ENCODE measurements around the gene CCZ1. TPM values are rescaled to one million over a fixed set of nuclear protein-coding genes. Genes with fewer than 3 reads are reported as not detected.

Gene CCZ1
- total RNA-seq = 50.4 and 58.8 TPM in 2 replicates

DNA sequence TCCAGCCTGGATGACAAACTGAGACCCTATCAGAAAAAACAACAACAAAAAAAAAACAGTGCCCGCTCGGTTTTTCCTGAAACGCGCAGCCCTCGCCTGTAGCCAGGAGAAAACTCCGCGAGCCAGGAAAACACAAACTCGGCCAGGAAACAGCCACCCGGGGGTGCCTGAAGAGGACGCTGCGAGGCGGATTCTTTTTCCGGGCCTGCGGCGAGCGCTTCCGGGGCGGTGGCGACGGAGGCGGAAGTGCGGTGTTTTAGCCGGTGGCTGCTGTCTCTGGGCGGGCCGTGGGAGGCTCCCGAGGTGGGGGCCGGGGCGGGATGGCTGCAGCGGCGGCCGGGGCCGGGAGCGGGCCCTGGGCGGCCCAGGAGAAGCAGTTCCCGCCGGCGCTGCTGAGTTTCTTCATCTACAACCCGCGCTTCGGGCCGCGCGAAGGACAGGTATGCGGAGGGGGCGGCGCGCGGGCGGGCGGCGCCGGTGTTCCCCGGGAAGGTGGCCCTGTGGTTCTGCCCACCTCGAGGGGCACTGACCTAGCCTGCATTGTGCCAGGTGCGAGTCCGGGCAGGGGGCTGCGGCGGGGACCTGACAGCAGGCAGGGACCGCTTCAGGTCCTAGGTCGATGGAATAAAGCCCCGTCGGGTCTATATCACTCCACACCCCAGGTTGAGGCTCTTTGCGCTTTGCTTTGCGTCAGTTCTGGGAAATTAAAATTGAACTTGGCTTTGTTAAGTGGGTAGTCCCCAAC is at the start of gene CCZ1:
TSS of gene CCZ1 (plus strand) at position 254 of the 745 bp plus-strand sequence. CDS start at position 321, 67 bp downstream.

GRCh38 chr7:5970347-5970911 is 71.9 kb downstream of the CCZ1 start, which contains the start of gene RSPH10B:
Gene RSPH10B (minus strand): TSS chr7:5970689. CDS start chr7:5967116, 3,573 bp downstream.

Other genes starting within 250 kb of the CCZ1 start
- 37.1 and 44.4 TPM in 2 replicates for gene RNF216, start 117.1 kb upstream of the CCZ1 start, total RNA-seq
- not detected in 2 replicates for gene OCM, start 17.9 kb upstream of the CCZ1 start, total RNA-seq
- gene RSPH10B, start 72.0 kb downstream of the CCZ1 start, total RNA-seq = 0.89 TPM in 1 of 2 replicates, not detected in the other
- gene PMS2, start 110.3 kb downstream of the CCZ1 start, total RNA-seq = 20.8 and 32.4 TPM in 2 replicates
- 37.1 and 41.6 TPM in 2 replicates for gene AIMP2, start 110.5 kb downstream of the CCZ1 start, total RNA-seq
- 0.23 TPM in 1 of 2 replicates, not detected in the other for gene ANKRD61, start 132.6 kb downstream of the CCZ1 start, total RNA-seq
- gene EIF2AK1, start 160.4 kb downstream of the CCZ1 start, total RNA-seq = 110 and 163 TPM in 2 replicates
- gene USP42, start 206.2 kb downstream of the CCZ1 start, total RNA-seq = 3.6 and 6.0 TPM in 2 replicates

Measured in smooth muscle cell of the umbilical artery (primary cell).